8988T (cell line): Measurements from ENCODE around the gene HNMT.
"Not testable (repeated sequence)": the region's sequence is repeated elsewhere in the genome, so short reads cannot be mapped to it uniquely, and the experiment has no call there.

Source experiments
- DNase-seq: peaks from one replicate; pipeline ENCODE4 v3.0.0; 2011

The HNMT gene

GRCh38 chr2:137947032-137947727 is 17.1 kb upstream of the HNMT start:
- no peak for DNase-seq

GRCh38 chr2:137947728-137948336 is 16.4 kb upstream of the HNMT start:
- peak; percentile 20 for DNase-seq

GRCh38 chr2:137948894-137949293 is 15.4 kb upstream of the HNMT start:
- DNase-seq, result no peak

GRCh38 chr2:137950238-137950637 is 14.0 kb upstream of the HNMT start:
- DNase-seq, result no peak

GRCh38 chr2:137951586-137951985 is 12.7 kb upstream of the HNMT start:
- DNase-seq, result no peak

- no peak for DNase-seq
Measured at GRCh38 chr2:137952586-137953129, 11.6 kb upstream of the HNMT start.

- no peak for DNase-seq
Measured at GRCh38 chr2:137955536-137955935, 8.7 kb upstream of the HNMT start.

GRCh38 chr2:137957033-137957432 is 7.2 kb upstream of the HNMT start:
- no peak for DNase-seq

GRCh38 chr2:137959166-137959565 is 5.1 kb upstream of the HNMT start:
- DNase-seq, result no peak

- DNase-seq, result no peak
Measured at GRCh38 chr2:137960223-137960622, 4.0 kb upstream of the HNMT start.

- DNase-seq, result no peak
Measured at GRCh38 chr2:137961602-137962001, 2.7 kb upstream of the HNMT start.

- DNase-seq, result no peak
Measured at GRCh38 chr2:137963535-137964065, 673 bp upstream of the HNMT start.

- DNase-seq, result no peak
Measured at GRCh38 chr2:137964859-137965459, 686 bp downstream of the HNMT start.

GRCh38 chr2:137966043-137966442 is 1.8 kb downstream of the HNMT start:
- DNase-seq, result no peak

- DNase-seq, result no peak
Measured at GRCh38 chr2:137967042-137967441, 2.8 kb downstream of the HNMT start.

- DNase-seq, result no peak
Measured at GRCh38 chr2:137968477-137969417, 4.5 kb downstream of the HNMT start.

- no peak for DNase-seq
Measured at GRCh38 chr2:137969418-137969765, 5.1 kb downstream of the HNMT start.

GRCh38 chr2:137969876-137970275 is 5.6 kb downstream of the HNMT start:
- no peak for DNase-seq

- DNase-seq, result not testable (repeated sequence)
Measured at GRCh38 chr2:137971259-137971658, 7.0 kb downstream of the HNMT start.

- DNase-seq, result no peak
Measured at GRCh38 chr2:137973280-137973679, 9.0 kb downstream of the HNMT start.

GRCh38 chr2:137975280-137976271 is 11.3 kb downstream of the HNMT start:
- no peak for DNase-seq

- DNase-seq, result no peak
Measured at GRCh38 chr2:137976274-137976673, 12.0 kb downstream of the HNMT start.
